ENCODE results near the gene RPL5.

Gene RPL5

DNA sequence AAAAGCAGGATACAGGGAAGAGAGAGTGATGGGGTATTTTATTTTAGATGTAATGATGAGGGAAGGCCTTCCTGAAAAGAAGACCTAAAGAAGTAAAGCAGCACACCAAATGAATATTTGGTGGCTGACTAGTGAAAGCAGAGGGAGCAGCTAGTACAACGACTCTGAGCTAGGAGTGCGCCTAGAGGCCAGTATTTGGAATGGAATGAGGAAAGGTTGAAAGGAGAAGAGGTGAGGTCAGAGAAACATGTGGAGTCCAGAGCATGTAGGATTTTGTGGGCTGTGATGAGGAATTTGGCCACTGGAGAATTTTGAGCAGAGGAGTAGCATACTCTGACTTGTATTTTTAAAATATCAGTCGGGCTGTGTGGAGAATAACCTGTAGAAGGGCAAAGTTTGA, 11.8 kb upstream of the RPL5 start:
- no peak for DNase-seq (ENCODE audit: low read depth, low spot score)

DNA sequence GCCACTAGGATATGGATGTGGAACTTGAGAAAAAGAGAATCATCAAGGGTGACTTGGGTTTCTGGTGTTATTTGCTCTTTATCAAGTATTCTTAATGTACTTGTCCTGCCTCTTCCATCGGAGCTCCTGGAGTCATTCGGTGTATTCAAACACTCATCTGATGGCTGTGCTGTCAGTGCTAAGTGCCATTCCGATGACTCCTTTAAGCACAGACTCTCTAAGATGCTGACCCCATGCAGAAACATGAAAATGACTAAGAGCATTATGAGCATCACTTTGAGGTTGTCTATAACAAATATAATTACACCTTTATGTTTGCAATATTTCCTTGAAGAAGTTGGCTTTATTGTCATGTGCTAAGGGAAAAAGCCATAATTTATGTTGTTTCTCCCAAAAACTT, 11.3 kb upstream of the RPL5 start:
- no peak for DNase-seq (ENCODE audit: low read depth, low spot score)

DNA sequence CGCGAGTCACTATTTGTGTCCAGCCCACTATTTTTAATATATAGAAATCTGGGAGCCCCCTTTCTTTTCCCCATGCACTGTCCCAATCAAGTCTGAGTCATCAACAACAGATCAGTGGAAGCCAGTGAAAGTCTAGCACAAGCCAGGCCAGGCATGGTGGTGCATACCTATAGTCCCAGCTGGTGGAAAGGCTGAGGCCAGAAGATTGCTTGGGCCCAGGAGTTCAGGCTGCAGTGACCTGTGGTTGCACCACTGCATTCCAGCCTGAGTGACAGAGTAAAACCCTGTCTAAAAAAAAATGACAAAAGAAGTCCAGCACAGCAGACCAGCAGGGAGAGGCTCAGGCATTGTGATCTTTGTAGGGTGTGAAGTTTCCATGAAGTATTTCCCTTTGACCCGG, 9.0 kb upstream of the RPL5 start:
- DNase-seq (ENCODE audit: low read depth, low spot score) = no peak

DNA sequence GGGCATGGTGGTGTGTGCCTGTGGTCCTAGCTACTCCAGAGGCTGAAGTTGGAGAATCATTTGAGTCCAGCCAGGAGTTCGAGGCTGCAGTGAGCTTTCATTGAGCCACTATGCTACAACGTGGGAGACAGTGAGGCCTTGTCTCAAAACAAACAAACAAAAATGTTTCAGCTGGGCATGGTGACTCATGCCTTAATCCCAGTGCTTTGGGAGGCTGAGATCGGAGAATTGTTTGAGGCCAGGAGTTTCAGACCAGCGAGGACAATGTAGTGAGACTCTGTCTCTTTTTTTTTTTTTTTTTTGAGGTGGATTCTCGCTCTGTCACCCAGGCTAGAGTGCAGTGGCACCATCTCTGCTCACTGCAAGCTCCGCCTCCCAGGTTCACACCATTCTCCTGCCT, 5.0 kb upstream of the RPL5 start:
- DNase-seq (ENCODE audit: low read depth, low spot score) = no peak

DNA sequence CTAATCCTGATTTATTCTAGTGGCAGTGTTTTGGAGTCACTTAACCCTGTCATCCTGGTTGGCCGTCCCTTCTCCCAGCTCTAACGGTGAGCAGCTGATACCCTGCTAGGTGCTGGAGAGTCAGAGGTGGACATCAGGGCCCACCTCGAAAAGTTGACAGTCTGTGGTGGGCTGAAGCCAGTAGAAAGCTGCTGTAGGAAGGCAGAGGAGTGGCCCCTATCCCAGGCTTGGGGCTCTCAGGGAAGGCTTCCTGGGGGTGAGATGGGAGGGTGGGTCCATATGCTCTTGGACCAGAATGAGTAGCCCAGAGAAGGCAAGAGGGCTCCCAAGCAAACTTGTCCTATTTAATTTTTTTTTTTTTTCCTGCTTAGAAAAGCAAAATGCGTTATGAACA, 475 bp upstream of the RPL5 start:
- no peak for DNase-seq (ENCODE audit: low read depth, low spot score)

DNA sequence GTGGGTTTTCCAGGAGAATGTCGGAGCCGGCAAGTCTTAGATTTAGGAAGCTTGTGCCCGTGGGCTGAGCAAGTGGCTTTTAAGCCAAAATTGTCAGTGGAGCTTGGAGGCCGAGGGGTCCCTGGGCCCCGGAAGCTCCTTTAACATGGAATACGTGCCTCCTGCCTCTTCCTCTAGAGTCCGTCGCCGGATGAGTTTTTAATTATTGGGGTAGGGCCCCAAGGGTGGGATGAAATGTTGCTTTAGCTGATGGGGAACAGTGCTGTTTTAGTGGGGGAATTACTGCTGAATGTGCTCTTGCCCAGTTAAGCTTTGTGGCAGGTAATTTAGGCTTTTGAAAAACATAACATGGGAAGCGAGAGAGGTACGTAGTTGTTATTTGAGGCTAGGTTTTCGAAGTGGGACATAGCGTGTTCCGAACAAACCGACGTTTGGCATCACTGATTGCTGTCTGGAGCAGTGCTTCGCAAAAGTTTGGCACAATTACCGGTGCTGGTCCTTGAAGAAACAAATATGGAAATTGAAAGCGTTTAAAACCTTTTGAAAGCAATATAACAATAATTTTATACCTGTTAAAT, 786 bp downstream of the RPL5 start:
- no peak for DNase-seq (ENCODE audit: low read depth, low spot score)

DNA sequence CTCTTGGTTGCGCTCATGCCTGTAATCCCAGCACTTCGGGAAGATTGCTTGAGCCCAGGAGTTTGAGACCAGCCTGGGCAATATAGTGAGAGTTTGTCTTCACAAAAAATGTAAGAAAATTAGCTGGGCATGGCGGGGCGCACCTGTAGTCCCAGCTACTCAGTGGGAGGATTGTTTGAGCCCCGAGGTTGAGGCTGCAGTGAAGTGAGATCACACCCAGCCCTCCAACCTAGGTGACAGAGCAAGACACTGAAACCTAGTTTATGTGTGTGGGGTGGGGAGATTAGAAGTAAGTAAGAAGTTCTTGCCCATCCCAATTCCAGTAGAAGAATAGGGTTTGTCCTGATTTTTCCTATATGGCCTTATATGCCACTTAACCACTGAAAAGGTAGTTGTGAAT, 2.0 kb downstream of the RPL5 start:
- no peak for DNase-seq (ENCODE audit: low read depth, low spot score)

DNA sequence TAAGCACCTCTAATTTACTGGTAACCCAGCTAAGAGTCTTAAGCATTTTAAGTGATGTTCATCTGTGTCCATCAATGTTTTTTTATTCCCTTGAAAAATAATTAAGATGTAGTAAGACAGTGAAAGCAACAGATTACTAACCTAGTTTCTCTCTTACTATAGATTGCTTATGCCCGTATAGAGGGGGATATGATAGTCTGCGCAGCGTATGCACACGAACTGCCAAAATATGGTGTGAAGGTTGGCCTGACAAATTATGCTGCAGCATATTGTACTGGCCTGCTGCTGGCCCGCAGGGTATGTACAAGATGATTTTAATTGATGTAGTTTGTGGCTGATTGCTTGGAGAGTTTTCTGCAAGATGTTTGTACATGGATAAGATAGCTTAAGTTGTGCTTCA, 2.8 kb downstream of the RPL5 start:
- DNase-seq (ENCODE audit: low read depth, low spot score) = no peak

DNA sequence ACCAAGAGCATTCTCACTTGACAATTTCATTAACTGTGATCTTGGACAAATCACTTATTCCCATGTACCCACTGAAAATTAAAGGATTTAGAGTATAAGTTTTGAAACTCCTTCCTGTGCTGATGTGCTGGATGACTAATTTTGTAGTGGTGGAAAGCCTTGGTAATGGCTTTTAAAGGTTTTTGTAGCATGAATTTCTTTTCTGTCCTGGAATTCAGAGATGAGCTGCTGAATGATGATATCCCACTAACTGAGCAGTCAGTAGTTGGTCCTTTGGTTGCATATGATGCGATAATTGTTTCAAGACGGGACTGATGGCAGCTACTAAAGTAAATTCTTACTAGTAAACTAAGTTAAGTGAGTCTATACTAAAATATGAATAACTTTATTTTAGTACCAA, 5.2 kb downstream of the RPL5 start:
- DNase-seq (ENCODE audit: low read depth, low spot score) = no peak

DNA sequence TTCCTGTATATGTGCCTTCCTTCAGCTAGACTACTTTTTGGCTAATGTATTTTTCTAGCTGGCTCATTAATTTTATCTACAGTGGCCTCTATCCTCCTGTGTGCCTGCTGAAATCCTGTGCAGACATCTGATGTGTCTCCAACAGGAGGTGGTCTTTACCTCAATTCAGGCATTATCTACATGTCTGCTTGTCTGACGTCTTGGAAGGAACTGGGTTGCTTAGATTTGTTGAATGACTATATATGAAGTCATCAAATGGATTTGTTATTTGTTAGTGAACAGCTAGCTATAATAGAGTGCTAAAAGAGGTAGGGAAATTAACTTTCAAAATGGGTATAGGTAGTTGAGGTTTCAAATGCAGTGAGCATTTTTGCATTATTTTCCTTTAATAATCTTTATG, 6.7 kb downstream of the RPL5 start:
- DNase-seq (ENCODE audit: low read depth, low spot score) = no peak

DNA sequence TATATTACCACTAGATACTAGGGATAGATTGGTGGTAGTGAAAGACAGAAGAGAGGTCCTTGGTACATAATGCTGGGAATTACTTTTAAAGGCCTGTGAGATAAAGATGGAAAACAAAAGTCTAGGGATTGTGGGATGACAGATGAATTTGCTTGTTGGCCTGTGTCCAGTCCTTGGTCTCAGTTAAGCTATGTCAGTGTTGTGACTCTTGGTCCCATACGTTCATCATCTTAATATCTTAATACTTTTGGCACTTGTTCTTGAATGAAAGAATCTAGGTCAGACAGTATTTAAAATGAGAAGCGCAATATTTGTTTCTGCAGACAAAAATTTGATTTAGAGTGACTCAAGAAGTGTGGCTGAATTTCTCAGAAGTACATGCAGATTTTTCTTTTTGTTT, 7.6 kb downstream of the RPL5 start:
- no peak for DNase-seq (ENCODE audit: low read depth, low spot score)

DNA sequence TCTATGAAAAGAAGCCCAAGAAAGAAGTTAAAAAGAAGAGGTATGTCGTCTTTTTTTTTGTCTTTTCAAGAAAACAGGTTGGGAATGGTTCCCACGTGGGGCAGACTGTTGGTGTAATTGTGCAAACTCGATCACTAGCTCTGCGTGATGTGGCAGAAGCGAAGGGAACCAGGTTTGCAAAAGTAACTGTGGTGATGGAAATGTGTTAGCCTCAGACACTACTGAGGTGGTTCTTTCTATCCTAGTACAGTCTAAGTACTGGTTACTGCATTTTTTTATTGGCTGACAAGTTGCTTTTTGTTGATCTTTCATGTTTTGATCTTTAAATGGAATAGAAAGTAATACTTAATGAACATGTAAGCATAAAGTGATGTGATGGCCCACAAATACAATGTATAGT, 8.8 kb downstream of the RPL5 start:
- DNase-seq (ENCODE audit: low read depth, low spot score) = no peak

DNA sequence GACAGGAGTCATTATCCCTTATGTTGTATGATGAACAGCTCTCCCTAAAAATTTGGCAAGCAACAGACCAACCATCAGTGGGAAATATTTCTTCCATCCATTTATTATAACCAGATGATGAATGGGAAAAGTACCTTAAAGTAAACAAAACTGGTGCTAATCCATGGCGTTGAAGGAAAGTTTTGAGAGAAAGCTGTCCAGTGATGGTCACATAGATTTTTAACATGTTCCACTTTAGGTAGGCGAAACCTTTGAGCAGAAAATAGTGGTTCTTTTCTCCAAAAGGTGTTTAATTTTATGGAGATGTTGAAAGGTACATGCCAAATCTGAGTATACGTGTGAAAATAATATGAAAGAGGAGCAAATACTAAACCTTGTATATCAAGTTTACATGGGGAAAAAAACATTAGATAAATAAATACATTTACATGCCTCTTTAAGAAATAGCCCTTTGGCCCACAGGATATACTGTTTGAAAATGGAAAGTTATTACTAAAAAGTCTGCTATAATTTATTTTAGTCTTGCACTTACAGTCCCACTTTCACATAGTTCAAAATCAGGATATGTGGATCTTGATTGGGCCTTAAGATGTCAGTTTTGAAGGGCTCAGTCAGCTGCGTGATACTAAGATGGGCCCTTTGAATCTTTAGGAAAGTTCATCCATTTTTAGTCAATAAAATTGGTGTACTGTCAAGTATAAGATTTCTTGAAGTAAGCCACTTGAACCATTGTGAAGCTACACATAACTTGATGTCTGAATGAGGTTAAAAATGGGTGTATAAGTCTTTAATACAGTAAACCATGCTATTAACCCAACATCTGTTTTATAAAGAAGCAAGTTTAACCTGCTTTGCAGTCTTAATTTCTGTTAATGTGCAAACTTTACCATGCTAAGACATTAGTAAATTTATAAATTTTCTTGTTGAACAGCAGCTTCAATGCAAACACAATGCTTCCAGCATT, 10.5 kb downstream of the RPL5 start:
- DNase-seq (ENCODE audit: low read depth, low spot score) = no peak

DNA sequence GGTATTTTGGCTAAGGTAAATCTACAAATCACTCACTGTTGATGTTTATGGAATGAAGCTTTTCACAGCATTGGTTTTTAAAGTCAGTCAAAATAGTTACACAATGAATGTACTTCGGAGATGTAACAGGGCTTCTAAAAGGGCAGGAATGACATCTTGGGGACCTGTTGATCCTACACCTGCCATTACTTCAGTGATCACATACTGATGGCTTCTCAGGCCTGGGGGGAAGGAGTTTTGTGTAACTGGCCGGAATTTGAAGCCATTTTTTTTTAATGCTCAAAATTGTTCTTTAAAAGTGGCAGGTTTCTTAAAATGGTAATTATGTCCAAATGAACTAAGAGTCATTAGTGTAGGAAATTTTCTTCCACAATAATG, 11.2 kb downstream of the RPL5 start:
- no peak for DNase-seq (ENCODE audit: low read depth, low spot score)

DNA sequence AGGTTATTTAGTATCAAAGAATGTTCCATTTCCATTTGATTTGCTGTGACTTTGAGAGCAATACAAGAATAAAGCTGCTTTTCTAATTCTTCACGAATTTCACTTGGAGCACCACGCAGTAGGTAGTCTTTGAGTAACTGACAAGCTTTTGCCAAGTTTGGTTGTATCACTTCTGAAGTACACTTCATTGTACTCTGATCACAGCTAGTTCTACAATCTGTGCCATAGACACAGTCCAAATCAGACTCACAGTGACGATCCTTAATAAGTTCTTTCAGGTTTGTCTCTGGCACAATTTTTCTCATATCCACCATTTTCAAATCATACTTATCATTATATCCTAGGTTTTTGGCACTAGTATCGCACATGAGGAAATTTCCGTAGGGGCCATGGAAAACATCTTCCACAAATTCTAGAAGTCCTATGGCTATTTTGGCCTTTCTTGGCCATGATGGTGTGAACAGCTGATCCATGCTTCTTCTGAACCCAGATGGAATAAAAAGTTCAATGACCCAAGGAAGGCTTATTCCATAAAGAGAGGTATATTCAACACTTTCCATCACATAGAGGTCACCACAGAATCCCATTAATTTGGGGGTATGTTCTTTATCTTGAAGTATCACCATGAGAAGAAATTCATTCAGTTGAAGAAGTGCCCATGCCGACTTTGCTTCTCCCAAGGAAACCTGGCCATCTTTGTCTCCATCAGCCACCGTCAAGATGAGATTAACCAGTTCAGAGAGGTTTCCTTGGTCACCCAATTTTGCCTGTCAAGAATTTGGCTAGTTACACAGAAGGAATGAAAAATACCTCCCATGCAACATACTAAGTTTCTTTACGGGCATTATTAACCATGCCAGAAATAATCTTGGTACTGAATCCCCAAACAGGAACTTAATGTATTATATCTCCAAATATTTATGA, 11.9 kb downstream of the RPL5 start:
- no peak for DNase-seq (ENCODE audit: low read depth, low spot score)

DNA sequence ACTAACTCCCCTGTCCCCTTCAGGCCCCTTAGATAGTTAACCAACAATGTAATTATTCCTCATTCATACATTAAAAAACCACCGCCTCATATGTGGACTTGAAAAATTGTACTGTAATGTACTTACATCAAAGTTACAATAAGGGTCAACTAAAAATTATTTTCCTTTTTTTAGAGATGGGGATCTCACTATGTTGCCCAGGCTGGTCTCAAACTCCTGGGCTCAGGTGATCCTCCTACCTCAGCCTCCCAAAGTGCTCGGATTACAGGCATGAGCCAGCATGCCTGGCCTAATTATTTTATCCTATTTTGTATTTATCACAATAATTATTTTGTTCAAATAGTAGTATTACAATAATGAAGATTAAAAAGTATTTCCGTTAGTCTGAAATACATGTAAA, 12.6 kb downstream of the RPL5 start:
- no peak for DNase-seq (ENCODE audit: low read depth, low spot score)

DNA sequence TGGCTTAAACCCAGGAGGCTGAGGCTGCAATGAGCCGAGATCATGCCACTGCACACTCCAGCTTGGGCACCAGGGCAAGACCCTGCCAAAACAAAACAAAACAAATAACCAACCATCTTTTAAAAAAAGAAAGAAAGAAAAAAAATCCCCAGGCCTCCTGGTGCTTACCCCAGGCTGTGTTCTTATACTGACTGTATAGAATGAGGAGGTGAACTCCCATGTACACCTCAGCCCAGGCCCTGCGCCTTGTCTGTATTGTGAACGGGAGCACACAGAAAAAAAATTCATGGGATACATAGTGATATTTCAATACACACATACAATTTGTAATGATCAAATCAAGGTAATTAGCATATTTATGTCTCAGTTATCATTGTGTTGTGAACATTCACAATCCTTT, 14.1 kb downstream of the RPL5 start:
- no peak for DNase-seq (ENCODE audit: low read depth, low spot score)

DNA sequence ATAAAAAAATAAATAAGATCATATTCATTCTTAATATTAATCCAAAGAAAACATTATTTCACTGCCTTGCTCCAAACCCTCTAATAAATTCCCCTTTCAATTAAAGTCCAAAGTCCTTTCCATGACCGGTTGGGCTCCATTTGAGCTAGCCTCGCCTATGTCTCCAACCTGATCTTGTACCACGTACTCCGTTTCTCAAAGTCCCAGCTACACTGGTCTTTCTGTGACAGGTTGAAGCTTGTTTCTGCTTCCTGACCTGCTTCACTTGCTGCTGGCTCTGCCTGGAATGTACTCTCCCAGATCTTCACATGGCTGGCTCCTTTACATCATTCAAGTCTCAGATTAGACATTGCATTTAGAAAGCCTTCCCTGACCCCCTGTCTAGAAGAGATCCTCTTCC, 16.4 kb downstream of the RPL5 start:
- DNase-seq (ENCODE audit: low read depth, low spot score) = no peak

DNA sequence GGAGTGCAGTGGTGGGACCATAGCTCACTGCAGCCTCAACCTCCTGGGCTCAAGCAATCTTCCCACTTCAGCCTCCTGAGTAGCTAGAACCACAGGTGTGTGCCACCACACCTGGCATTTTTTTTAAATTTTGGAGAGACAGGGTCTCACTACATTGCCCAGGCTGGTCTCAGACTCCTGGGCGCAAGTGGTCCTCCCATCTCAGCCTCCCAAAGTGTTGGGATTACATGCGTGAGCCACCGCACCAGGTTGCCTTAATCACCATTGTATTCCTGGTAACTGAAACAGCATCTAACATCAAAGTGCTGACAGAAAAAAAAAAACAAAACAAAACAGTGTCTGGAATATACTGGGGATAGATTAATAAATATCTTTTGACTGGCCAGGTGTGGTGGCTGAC, 18.2 kb downstream of the RPL5 start:
- DNase-seq (ENCODE audit: low read depth, low spot score) = no peak

DNA sequence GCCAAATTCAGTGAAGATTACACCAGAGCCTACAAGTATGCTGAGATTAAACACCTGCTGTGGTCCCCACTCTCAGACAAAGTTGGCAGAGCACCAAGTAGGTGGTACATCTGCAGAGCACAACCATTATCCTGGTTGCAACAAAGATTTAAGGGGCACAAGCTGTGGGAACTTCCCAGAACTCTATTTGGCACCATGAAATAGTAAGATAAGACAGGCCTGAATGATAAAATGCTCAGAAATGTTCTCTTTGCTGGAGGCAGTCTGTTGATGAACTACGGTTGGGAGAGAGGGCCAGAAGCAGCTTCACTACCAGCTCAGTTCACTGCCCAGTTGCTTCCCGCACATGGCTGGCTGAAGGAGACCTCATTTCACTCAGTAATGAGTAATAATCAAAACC, 19.9 kb downstream of the RPL5 start:
- DNase-seq (ENCODE audit: low read depth, low spot score) = no peak

DNA sequence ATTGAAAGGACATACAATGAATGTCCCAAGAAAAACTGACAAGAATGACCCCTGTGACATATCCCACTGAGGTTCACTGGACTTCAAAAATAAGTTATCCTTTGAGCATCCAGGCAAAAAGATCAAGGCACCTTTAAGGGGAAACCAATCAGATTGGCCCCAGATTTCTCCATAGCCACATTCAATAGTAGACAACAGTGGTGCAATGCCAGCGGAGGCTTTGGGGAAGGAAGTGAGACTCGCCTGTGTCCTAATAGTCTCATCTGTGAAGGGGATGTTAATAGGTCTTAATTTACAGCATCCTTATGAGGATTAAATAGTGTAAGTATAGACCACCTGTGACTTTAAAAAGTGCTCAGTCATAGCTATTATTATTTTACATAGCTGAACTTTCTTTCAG, 21.5 kb downstream of the RPL5 start:
- DNase-seq (ENCODE audit: low read depth, low spot score) = no peak

DNA sequence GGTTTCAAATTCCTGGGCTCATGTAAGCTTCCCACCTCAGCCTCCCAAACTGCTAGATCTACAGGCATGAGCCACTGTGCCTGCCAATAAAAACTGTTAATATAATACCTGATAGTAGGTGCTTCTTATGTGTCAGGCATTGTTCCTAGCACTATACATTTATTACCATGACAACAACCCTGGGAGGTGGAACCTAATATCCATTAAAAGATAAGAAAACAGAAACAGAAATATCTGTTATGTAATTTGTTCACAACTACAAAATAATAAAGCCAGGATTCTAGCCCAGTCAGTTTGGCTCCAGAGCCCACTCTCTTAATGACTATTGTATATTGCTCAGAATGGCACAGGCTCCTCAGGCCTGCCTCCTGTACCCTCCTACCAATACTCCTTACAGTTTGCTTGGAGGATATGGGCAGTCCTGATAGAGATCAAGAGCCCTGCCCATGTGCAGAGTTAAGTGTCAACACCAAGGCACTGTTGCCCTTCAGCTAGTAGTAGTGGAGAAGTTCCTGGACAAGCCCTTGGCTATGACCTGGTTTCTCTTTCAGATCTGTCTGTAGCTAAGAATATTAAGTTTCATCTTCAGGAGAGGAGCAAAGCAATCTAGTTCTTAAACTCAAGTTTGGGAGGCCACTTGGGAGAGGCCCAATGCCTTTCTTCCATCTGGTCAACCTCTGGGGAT, 22.4 kb downstream of the RPL5 start:
- DNase-seq (ENCODE audit: low read depth, low spot score) = no peak
